Karpas-422 (cell line): ENCODE results near the gene TOMM40. TPM values are rescaled to one million over a fixed set of nuclear protein-coding genes. Genes with fewer than 3 reads are reported as not detected.

Experiments used
- DNase-seq: peaks from one replicate; pipeline ENCODE4 v3.0.0-alpha.2; 2015
- H2AFZ ChIP-seq: fragments of 200-600 bp; sonication (generic); 2 replicates; pipeline ENCODE4 v1.6.1; 2014; ENCODE audit warnings: antibody characterized with exemption, low read length, mixed read lengths
- H3K27ac ChIP-seq: fragments of 200-600 bp; sonication (generic); 2 replicates; pipeline ENCODE4 v1.5.1; 2014; ENCODE audit warnings: mild to moderate bottlenecking, low read length, moderate library complexity
- H3K27me3 ChIP-seq: fragments of 200-600 bp; sonication (generic); 2 replicates; pipeline ENCODE4 v1.6.1; 2014; ENCODE audit warnings: low read length, mixed read lengths
- H3K36me3 ChIP-seq: fragments of 200-600 bp; sonication (generic); 2 replicates; pipeline ENCODE4 v1.6.1; 2014; ENCODE audit warnings: low read length, mixed read lengths; ENCODE audit not compliant: insufficient read depth
- H3K4me1 ChIP-seq: fragments of 200-600 bp; sonication (generic); 2 replicates; pipeline ENCODE4 v1.6.1; 2014; ENCODE audit warnings: mild to moderate bottlenecking, low read length, mixed read lengths
- H3K4me2 ChIP-seq: fragments of 200-600 bp; sonication (generic); 2 replicates; pipeline ENCODE4 v1.6.1; 2014; ENCODE audit warnings: low read length, low read depth, mild to moderate bottlenecking; ENCODE audit not compliant: poor library complexity, severe bottlenecking
- H3K4me3 ChIP-seq: fragments of 200-600 bp; sonication (generic); 2 replicates; pipeline ENCODE4 v1.5.1; 2014; ENCODE audit warnings: mild to moderate bottlenecking, antibody characterized with exemption, low read length, mixed read lengths
- H3K79me2 ChIP-seq: fragments of 200-600 bp; sonication (generic); 2 replicates; pipeline ENCODE4 v1.6.1; 2014; ENCODE audit warnings: mild to moderate bottlenecking, low read length, mixed read lengths
- H3K9ac ChIP-seq: fragments of 200-600 bp; sonication (generic); 2 replicates; pipeline ENCODE4 v1.6.0; 2014; ENCODE audit warnings: low read length
- H3K9me2 ChIP-seq: fragments of 200-600 bp; sonication (generic), shearing (Covaris generic); replicated peaks from 2 replicates; pipeline ENCODE4 v1.6.0; 2014; ENCODE audit warnings: mild to moderate bottlenecking, low read length, moderate library complexity; ENCODE audit not compliant: insufficient read depth
- H3K9me3 ChIP-seq: fragments of 300-700, 200-600 bp; sonication (generic); 2 replicates; pipeline ENCODE4 v1.6.1; 2014; ENCODE audit warnings: low read length, mixed read lengths
- H4K20me1 ChIP-seq: fragments of 200-600 bp; sonication (generic); 2 replicates; pipeline ENCODE4 v1.6.1; 2014; ENCODE audit warnings: mild to moderate bottlenecking, antibody characterized with exemption, low read length, low read depth; ENCODE audit not compliant: insufficient read depth
- total RNA-seq: library from RNA; depleted of rRNA; stranded (reverse); fragments of >200 nt; shearing (Covaris generic); gene quantifications from 2 replicates; pipeline ENCODE4 v1.2.3, GENCODE V29; 2014; ENCODE audit warnings: low replicate concordance

TOMM40 gene
- total RNA-seq, 1 experiment from 2014 or later: 25.6 TPM

GRCh38 chr19:44897835-44898234, 6.8 kb downstream of the TOMM40 start:
- H3K4me3 ChIP-seq: no peak overlapping the region
- peaks cover 17% of the 10 kb centered on the region for H4K20me1 ChIP-seq
- H3K4me2 ChIP-seq: no peak overlapping the region
- no peaks in the 10 kb centered on the region for H3K9me2 ChIP-seq
- no peak overlapping the region for H3K27ac ChIP-seq
- H3K9me3 ChIP-seq: no peaks in the 10 kb centered on the region
- peaks cover 2% of the 10 kb centered on the region for H3K4me1 ChIP-seq
- no peak for DNase-seq
- H3K79me2 ChIP-seq: peaks cover 19% of the 10 kb centered on the region
- H3K9ac ChIP-seq: no peak overlapping the region
- peaks cover 33% of the 10 kb centered on the region for H3K36me3 ChIP-seq
- no peak overlapping the region for H2AFZ ChIP-seq
- H3K27me3 ChIP-seq: no peaks in the 10 kb centered on the region

- H3K9ac ChIP-seq: no peak overlapping the region
Measured at GRCh38 chr19:44900328-44901244, 9.5 kb downstream of the TOMM40 start.

GRCh38 chr19:44903216-44903601, 12.2 kb downstream of the TOMM40 start:
- Histone ChIP-seq H3K36me3 (peaks cover 6% of the 10 kb centered on the region; the same call in 1 of the 2 replicates), H3K4me2 (no peak overlapping the region), H3K9ac (no peak overlapping the region), H4K20me1 (peaks cover 4% of the 10 kb centered on the region; the same call in 1 of the 2 replicates), H3K9me2 (no peaks in the 10 kb centered on the region), H2AFZ (no peak overlapping the region), H3K4me3 (no peak overlapping the region), H3K9me3 (no peaks in the 10 kb centered on the region), H3K79me2 (no peaks in the 10 kb centered on the region), H3K27ac (no peak overlapping the region), H3K27me3 (no peaks in the 10 kb centered on the region), H3K4me1 (peaks cover 4% of the 10 kb centered on the region; the same call in 1 of the 2 replicates)
- DNase-seq: no peak

More at GRCh38 chr19:44900328-44901244, 9.5 kb downstream of the TOMM40 start:
- no peak overlapping the region for H3K4me2 ChIP-seq
- no peaks in the 10 kb centered on the region for H3K79me2 ChIP-seq
- no peak overlapping the region for H2AFZ ChIP-seq
- H3K36me3 ChIP-seq: peaks cover 20% of the 10 kb centered on the region
- DNase-seq: no peak
- H3K4me1 ChIP-seq: no peaks in the 10 kb centered on the region
- H3K27ac ChIP-seq: no peak overlapping the region
- H4K20me1 ChIP-seq: peaks cover 12% of the 10 kb centered on the region
- no peak overlapping the region for H3K4me3 ChIP-seq
- no peaks in the 10 kb centered on the region for H3K9me3 ChIP-seq
- no peaks in the 10 kb centered on the region for H3K27me3 ChIP-seq
- no peaks in the 10 kb centered on the region for H3K9me2 ChIP-seq

- peaks cover 4% of the 10 kb centered on the region; the same call in 1 of the 2 replicates for H4K20me1 ChIP-seq
- peaks cover 4% of the 10 kb centered on the region; the same call in 1 of the 2 replicates for H3K4me1 ChIP-seq
- no peaks in the 10 kb centered on the region for H3K9me2 ChIP-seq
- H3K9ac ChIP-seq: no peak overlapping the region
- H3K9me3 ChIP-seq: no peaks in the 10 kb centered on the region
- no peaks in the 10 kb centered on the region for H3K79me2 ChIP-seq
- no peak overlapping the region for H3K4me3 ChIP-seq
- H3K27me3 ChIP-seq: no peaks in the 10 kb centered on the region
- no peak overlapping the region for H2AFZ ChIP-seq
- no peak overlapping the region for H3K4me2 ChIP-seq
- peaks cover 6% of the 10 kb centered on the region; the same call in 1 of the 2 replicates for H3K36me3 ChIP-seq
- H3K27ac ChIP-seq: no peak overlapping the region
- peak; percentile 89 for DNase-seq
Measured at GRCh38 chr19:44903602-44904425, 12.8 kb downstream of the TOMM40 start.

GRCh38 chr19:44904426-44904994, 13.5 kb downstream of the TOMM40 start:
- no peaks in the 10 kb centered on the region for H3K9me2 ChIP-seq
- no peaks in the 10 kb centered on the region for H3K27me3 ChIP-seq
- H3K36me3 ChIP-seq: peaks cover 6% of the 10 kb centered on the region; the same call in 1 of the 2 replicates
- no peak overlapping the region for H2AFZ ChIP-seq
- H3K4me1 ChIP-seq: peaks cover 4% of the 10 kb centered on the region; the same call in 1 of the 2 replicates
- H4K20me1 ChIP-seq: peaks cover 4% of the 10 kb centered on the region; the same call in 1 of the 2 replicates
- H3K9ac ChIP-seq: no peak overlapping the region
- DNase-seq: peak; percentile 62
- H3K79me2 ChIP-seq: no peaks in the 10 kb centered on the region
- no peak overlapping the region for H3K4me2 ChIP-seq
- H3K27ac ChIP-seq: no peak overlapping the region
- no peaks in the 10 kb centered on the region for H3K9me3 ChIP-seq
- no peak overlapping the region for H3K4me3 ChIP-seq

GRCh38 chr19:44905437-44906160, 14.5 kb downstream of the TOMM40 start, which contains the start of gene APOE:
Gene APOE, plus strand, starts transcription at chr19:44905796. Its CDS starts 829 bp downstream, at chr19:44906625.
- Histone ChIP-seq H3K9me3 (no peaks in the 10 kb centered on the region), H3K79me2 (no peaks in the 10 kb centered on the region), H3K36me3 (peaks cover 6% of the 10 kb centered on the region; the same call in 1 of the 2 replicates), H3K9ac (0 out of 2 replicates have a peak within 1 kb of the TSS, but pooled peaks have one; percentile 20), H3K27ac (no peak within 1 kb of the TSS), H3K27me3 (no peaks in the 10 kb centered on the region), H3K4me1 (peaks cover 4% of the 10 kb centered on the region; the same call in 1 of the 2 replicates), H3K4me3 (no peak within 1 kb of the TSS), H3K4me2 (no peak within 1 kb of the TSS), H3K9me2 (no peaks in the 10 kb centered on the region), H4K20me1 (no peaks in the 10 kb centered on the region), H2AFZ (no peak within 1 kb of the TSS)
- no peak for DNase-seq

GRCh38 chr19:44907613-44908012, 16.6 kb downstream of the TOMM40 start:
- peaks cover 2% of the 10 kb centered on the region; the same call in 1 of the 2 replicates for H3K36me3 ChIP-seq
- peaks cover 4% of the 10 kb centered on the region; the same call in 1 of the 2 replicates for H3K4me1 ChIP-seq
- no peak overlapping the region for H3K9ac ChIP-seq
- no peak overlapping the region for H3K4me3 ChIP-seq
- no peaks in the 10 kb centered on the region for H3K9me3 ChIP-seq
- no peak overlapping the region for H3K4me2 ChIP-seq
- no peaks in the 10 kb centered on the region for H3K9me2 ChIP-seq
- H3K27ac ChIP-seq: no peak overlapping the region
- no peak overlapping the region for H2AFZ ChIP-seq
- no peak for DNase-seq
- no peaks in the 10 kb centered on the region for H4K20me1 ChIP-seq
- no peaks in the 10 kb centered on the region for H3K27me3 ChIP-seq
- H3K79me2 ChIP-seq: no peaks in the 10 kb centered on the region
